ENCODE data around the gene GP9.

Gene GP9

GRCh38 chr3:129057249-129057648, 3.3 kb upstream of the GP9 start:
- no peak for DNase-seq (ENCODE audit: extremely low read depth, low read depth)
- H3K4me3 ChIP-seq (replicated peaks; ENCODE audit: low read depth, low read length): no peak overlapping the region
- no peak for TF ChIP-seq CTCF (IDR thresholded peaks at IDR 0.05; ENCODE audit: low read depth, low read length, missing control alignments)

- DNase-seq (ENCODE audit: extremely low read depth, low read depth): no peak
- no peak overlapping the region for H3K4me3 ChIP-seq (replicated peaks; ENCODE audit: low read depth, low read length)
- TF ChIP-seq CTCF (IDR thresholded peaks at IDR 0.05; ENCODE audit: low read depth, low read length, missing control alignments): no peak
These were observed 2.0 kb upstream of the GP9 start for GRCh38 chr3:129058441-129059200.

- no peak for TF ChIP-seq CTCF (IDR thresholded peaks at IDR 0.05; ENCODE audit: low read depth, low read length, missing control alignments)
- DNase-seq (ENCODE audit: extremely low read depth, low read depth): no peak
- H3K4me3 ChIP-seq (replicated peaks; ENCODE audit: low read depth, low read length): no peak overlapping the region
These were observed 1.1 kb upstream of the GP9 start for GRCh38 chr3:129059311-129059958.

GRCh38 chr3:129061023-129061887, 676 bp downstream of the GP9 start:
- H3K4me3 ChIP-seq (replicated peaks; ENCODE audit: low read depth, low read length): no peak overlapping the region
- no peak for DNase-seq (ENCODE audit: extremely low read depth, low read depth)
- TF ChIP-seq CTCF (IDR thresholded peaks at IDR 0.05; ENCODE audit: low read depth, low read length, missing control alignments): no peak

GRCh38 chr3:129061888-129062834, 1.6 kb downstream of the GP9 start:
- TF ChIP-seq CTCF (IDR thresholded peaks at IDR 0.05; ENCODE audit: low read depth, low read length, missing control alignments): no peak
- DNase-seq (ENCODE audit: extremely low read depth, low read depth): no peak
- H3K4me3 ChIP-seq (replicated peaks; ENCODE audit: low read depth, low read length): no peak overlapping the region

GRCh38 chr3:129063091-129063640, 2.6 kb downstream of the GP9 start:
- TF ChIP-seq CTCF (IDR thresholded peaks at IDR 0.05; ENCODE audit: low read depth, low read length, missing control alignments): no peak
- DNase-seq (ENCODE audit: extremely low read depth, low read depth): no peak
- H3K4me3 ChIP-seq (replicated peaks; ENCODE audit: low read depth, low read length): no peak overlapping the region
